Endothelial cell of umbilical vein (primary cell): ENCODE measurements around the gene KCNH4. TPM values are rescaled to one million over a fixed set of nuclear protein-coding genes. Genes with fewer than 3 reads are reported as not detected.

Experiments used
- BruUV-seq: library from RNA; stranded (reverse); fragments of 400-500 nt; replicated peaks from 2 replicates; lab custom pipeline; 2021; lab: Mats Ljungman, UMichigan
- CTCF ChIA-PET: fragments of 300-600, 350-600 bp; sonication (Branson Sonifier 250); formaldehyde crosslinking; loops from one replicate; lab custom pipeline; 2021; ENCODE audit warnings: antibody characterized with exemption, inconsistent platforms; lab: Charles Lee
- POLR2A ChIA-PET: fragments of 300-600, 350-600 bp; sonication (Branson Sonifier 250); formaldehyde crosslinking; loops from one replicate; lab custom pipeline; 2021; ENCODE audit warnings: antibody characterized with exemption, inconsistent platforms; lab: Charles Lee
- DNase-seq: peaks from one replicate; pipeline ENCODE4 v3.0.0-alpha.2; 2011; ENCODE audit warnings: low read depth, low spot score
- FAIRE-seq: peaks from 2 replicates; lab custom pipeline; 2011; peaks lifted over from hg19 to GRCh38; lab: Jason Lieb, UNC
- H2AFZ ChIP-seq: 2 replicates; pipeline ENCODE4 v1.6.0; 2012; ENCODE audit warnings: low read depth, low read length, control low read depth, inconsistent platforms
- H3K27ac ChIP-seq: 2 replicates; pipeline ENCODE4 v1.5.1; 2011; ENCODE audit warnings: low read depth, mild to moderate bottlenecking, control low read depth, low read length, moderate library complexity; ENCODE audit not compliant: insufficient read depth
- H3K27me3 ChIP-seq, 2 experiments: 2 replicates each; pipeline versions ENCODE4 v1.6.0 to v1.6.1; 2011; ENCODE audit warnings: low read length in 2 of 2, mixed read lengths in 1 of 2; ENCODE audit not compliant: control insufficient read depth in 2 of 2, insufficient read depth in 2 of 2
- H3K36me3 ChIP-seq, 2 experiments: 2 replicates in 1 of 2; 3 replicates in 1 of 2; pipeline ENCODE4 v1.5.1; 2011; ENCODE audit warnings: low read length in 2 of 2, mild to moderate bottlenecking in 1 of 2, moderate library complexity in 1 of 2; ENCODE audit not compliant: control insufficient read depth in 2 of 2, insufficient read depth in 2 of 2; ENCODE audit errors: extremely low read depth in 1 of 2
- H3K4me1 ChIP-seq: 3 replicates; pipeline ENCODE4 v1.5.1; 2011; ENCODE audit warnings: mild to moderate bottlenecking, low read length; ENCODE audit not compliant: control insufficient read depth, insufficient read depth; ENCODE audit errors: extremely low read depth
- H3K4me2 ChIP-seq: 2 replicates; pipeline ENCODE4 v1.6.1; 2011; ENCODE audit warnings: low read length, control low read depth, mixed read lengths; ENCODE audit not compliant: insufficient read depth
- H3K4me3 ChIP-seq, 3 experiments: fragments of 200-600 bp in 1 of 3; sonication (generic), shearing (Covaris generic) in 1 of 3; replicated peaks in 1 of 3; 2 replicates each; pipeline ENCODE4 v1.5.1; 2011 to 2016; ENCODE audit warnings: control low read depth in 3 of 3, low read length in 3 of 3, mild to moderate bottlenecking in 2 of 3, inconsistent platforms in 1 of 3, low read depth in 1 of 3, moderate library complexity in 1 of 3; ENCODE audit not compliant: insufficient read depth in 1 of 3
- H3K79me2 ChIP-seq: 2 replicates; pipeline ENCODE4 v1.6.0; 2012; ENCODE audit warnings: low read length, inconsistent platforms; ENCODE audit not compliant: control insufficient read depth, insufficient read depth
- H3K9ac ChIP-seq: replicated peaks from 2 replicates; pipeline ENCODE3; 2011; ENCODE audit warnings: low read length, control low read depth; ENCODE audit not compliant: insufficient read depth; ENCODE audit errors: extremely low read depth
- H3K9me1 ChIP-seq: replicated peaks from 3 replicates; pipeline ENCODE4 v1.6.0; 2011; ENCODE audit warnings: mild to moderate bottlenecking, low read length; ENCODE audit not compliant: control insufficient read depth, insufficient read depth; ENCODE audit errors: extremely low read depth
- H3K9me3 ChIP-seq: replicated peaks from 2 replicates; pipeline ENCODE4 v1.5.1; 2012; ENCODE audit warnings: low read length, inconsistent platforms; ENCODE audit not compliant: control insufficient read depth, insufficient read depth
- H4K20me1 ChIP-seq: replicated peaks from 2 replicates; pipeline ENCODE3; 2011; ENCODE audit warnings: mild to moderate bottlenecking, low read length; ENCODE audit not compliant: control insufficient read depth, insufficient read depth; ENCODE audit errors: extremely low read depth
- EZH2 ChIP-seq: IDR thresholded peaks from 2 replicates; pipeline ENCODE4 v1.6.1; 2012; ENCODE audit warnings: borderline replicate concordance, low read depth, mild to moderate bottlenecking, moderate library complexity, low read length, inconsistent platforms; ENCODE audit not compliant: severe bottlenecking
- FOS ChIP-seq: IDR thresholded peaks from 2 replicates; pipeline ENCODE4 v1.6.1; 2011; ENCODE audit warnings: mild to moderate bottlenecking, low read length, moderate library complexity, borderline replicate concordance; ENCODE audit not compliant: insufficient read depth
- GATA2 ChIP-seq: IDR thresholded peaks from 2 replicates; pipeline ENCODE4 v1.7.0; 2011; ENCODE audit warnings: low read depth, mild to moderate bottlenecking, moderate library complexity, mixed read lengths, low read length; ENCODE audit not compliant: insufficient read length, insufficient read depth
- JUN ChIP-seq: IDR thresholded peaks from 2 replicates; pipeline ENCODE4 v1.6.1; 2011; ENCODE audit warnings: borderline replicate concordance, low read depth; ENCODE audit not compliant: insufficient read length, insufficient read depth
- MAX ChIP-seq: IDR thresholded peaks from 2 replicates; pipeline ENCODE4 v1.6.1; 2011; ENCODE audit not compliant: insufficient read depth, insufficient read length
- MYC ChIP-seq: IDR thresholded peaks from one replicate; pipeline ENCODE4 v1.6.1; 2011; ENCODE audit warnings: mild to moderate bottlenecking, low read depth, low read length
- POLR2A ChIP-seq: IDR thresholded peaks from 2 replicates; pipeline ENCODE4 v1.6.1; 2012; ENCODE audit warnings: low read depth, mild to moderate bottlenecking, control low read depth, low read length
- POLR2AphosphoS5 ChIP-seq: IDR thresholded peaks from 2 replicates; pipeline ENCODE4 v1.6.1; 2012; ENCODE audit warnings: low read depth, mild to moderate bottlenecking, control low read depth, low read length, moderate library complexity; ENCODE audit not compliant: insufficient read depth
- dilution Hi-C: fragments of 300-500 bp; cut with MboI; formaldehyde crosslinking; loops from one replicate; pipeline ENCODE4 v1.15.0; 2019; ENCODE audit warnings: low sequenced_read_pairs; ENCODE audit not compliant: extremely low pct_ligation_motif_present
- intact Hi-C: fragments of 100-400 bp; cut with micrococcal nuclease; formaldehyde crosslinking; loops from one replicate; pipeline ENCODE4 v1.10.0; 2022
- polyA plus RNA-seq, 4 experiments: library from polyadenylated mRNA; depleted of rRNA in 3 of 4; stranded (reverse) in 3 of 4; unstranded in 1 of 4; fragments of >200 nt; gene quantifications; 2 replicates each; pipeline versions ENCODE4 v1.2.1 to v1.2.3, GENCODE V29; 2011 to 2012; ENCODE audit warnings: missing spikeins in 1 of 4
- total RNA-seq: library from RNA; stranded (reverse); gene quantifications from 2 replicates; pipeline ENCODE4 v1.2.3, GENCODE V29; 2021
- TF ChIP-seq, protein P1 (sequence below), 2 donors: IDR thresholded peaks; 1 replicate in 1 of 2; 2 replicates in 1 of 2; pipeline ENCODE4 v1.5.1; 2011; ENCODE audit warnings: low read length in 2 of 2, mild to moderate bottlenecking in 2 of 2, moderate library complexity in 2 of 2, control low read depth in 1 of 2, inconsistent platforms in 1 of 2, low read depth in 1 of 2; ENCODE audit not compliant: insufficient read depth in 1 of 2; ENCODE audit errors: extremely low read depth in 1 of 2

Gene KCNH4
- total and polyA plus RNA-seq, 2 donors (not counting 3 experiments of a cell fraction or from before 2014, with no cell fraction given), result 0.11 TPM

DNA sequence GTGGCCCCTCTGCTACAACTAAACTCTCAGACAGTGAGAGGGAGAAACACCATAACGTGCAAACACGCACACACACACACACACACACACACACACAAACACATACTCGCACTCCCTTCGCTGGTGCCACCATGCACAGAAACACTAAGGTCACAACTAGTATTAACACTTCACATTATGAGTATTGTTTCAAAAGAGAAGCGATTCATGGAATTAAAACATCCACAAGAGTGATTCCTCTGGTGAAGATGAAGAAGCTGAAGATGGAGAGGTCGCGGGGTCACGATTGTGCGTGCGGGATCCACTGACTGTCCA is 20.5 kb upstream of the KCNH4 start:
- no peaks in the 10 kb centered on the region for H3K4me1 ChIP-seq
- peaks cover 7 to 20% of the 10 kb centered on the region in 2 experiments for H3K36me3 ChIP-seq
- TF ChIP-seq, protein P1, sequence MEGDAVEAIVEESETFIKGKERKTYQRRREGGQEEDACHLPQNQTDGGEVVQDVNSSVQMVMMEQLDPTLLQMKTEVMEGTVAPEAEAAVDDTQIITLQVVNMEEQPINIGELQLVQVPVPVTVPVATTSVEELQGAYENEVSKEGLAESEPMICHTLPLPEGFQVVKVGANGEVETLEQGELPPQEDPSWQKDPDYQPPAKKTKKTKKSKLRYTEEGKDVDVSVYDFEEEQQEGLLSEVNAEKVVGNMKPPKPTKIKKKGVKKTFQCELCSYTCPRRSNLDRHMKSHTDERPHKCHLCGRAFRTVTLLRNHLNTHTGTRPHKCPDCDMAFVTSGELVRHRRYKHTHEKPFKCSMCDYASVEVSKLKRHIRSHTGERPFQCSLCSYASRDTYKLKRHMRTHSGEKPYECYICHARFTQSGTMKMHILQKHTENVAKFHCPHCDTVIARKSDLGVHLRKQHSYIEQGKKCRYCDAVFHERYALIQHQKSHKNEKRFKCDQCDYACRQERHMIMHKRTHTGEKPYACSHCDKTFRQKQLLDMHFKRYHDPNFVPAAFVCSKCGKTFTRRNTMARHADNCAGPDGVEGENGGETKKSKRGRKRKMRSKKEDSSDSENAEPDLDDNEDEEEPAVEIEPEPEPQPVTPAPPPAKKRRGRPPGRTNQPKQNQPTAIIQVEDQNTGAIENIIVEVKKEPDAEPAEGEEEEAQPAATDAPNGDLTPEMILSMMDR (IDR thresholded peaks at IDR 0.05; ENCODE audit: extremely low read depth in 1 of 2, insufficient read depth in 1 of 2, low read depth in 1 of 2, low read length in 2 of 2), result no peak
- TF ChIP-seq GATA2 (no peak), JUN (no peak), FOS (no peak), POLR2A (no peak), POLR2AphosphoS5 (no peak), EZH2 (no peak), MAX (no peak), MYC (no peak)
- no peak overlapping the region for H3K27ac ChIP-seq
- ChIA-PET CTCF (interaction anchor here (1.4 to 3.2 kb wide), 2 partner anchors 17 to 21 kb away, joined by 3 to 11 read pairs; no protein-coding TSS in a partner anchor), POLR2A (no interaction called here)
- BruUV-seq, result no TSS peak
- H3K4me3 ChIP-seq, result no peak overlapping the region
- FAIRE-seq (no peak), DNase-seq (no peak)
- intact Hi-C loops (no loop called here), dilution Hi-C loops (no loop called here)
- H3K9ac ChIP-seq, result no peak overlapping the region
- H3K27me3 ChIP-seq, result no peaks in the 10 kb centered on the region
- H4K20me1 ChIP-seq, result no peaks in the 10 kb centered on the region
- no peak overlapping the region for H3K4me2 ChIP-seq
- H3K9me3 ChIP-seq, result no peaks in the 10 kb centered on the region
- H2AFZ ChIP-seq, result no peak overlapping the region
- no peaks in the 10 kb centered on the region for H3K79me2 ChIP-seq
- H3K9me1 ChIP-seq, result no peaks in the 10 kb centered on the region
